A549 (cell line): Measurements from ENCODE around the gene RET. TPM values are rescaled to one million over a fixed set of nuclear protein-coding genes. Genes with fewer than 3 reads are reported as not detected.
A peak's percentile ranks its signal among the peaks of the same experiment; 100 is the strongest.

Experiments used
- ATAC-seq, 2 experiments: fragments of 200-7000 bp in 1 of 2; fragments of >200 bp in 1 of 2; cut with Nextera tagmentation in 1 of 2; cut with Tn5 transposase in 1 of 2; 3 replicates each; pipeline versions ENCODE4 v1.8.0 to v1.9.1; 2018 to 2020; ENCODE audit warnings: mild to moderate bottlenecking in 1 of 2, moderate library complexity in 1 of 2
- CTCF ChIA-PET: fragments of 300-600 bp; sonication (Branson Sonifier 250); formaldehyde crosslinking; extraction: SDS; loops from one replicate; lab custom pipeline; 2021; ENCODE audit warnings: antibody characterized with exemption, inconsistent platforms; lab: Yijun Ruan, JAX
- POLR2A ChIA-PET: fragments of 350-600 bp; formaldehyde crosslinking; extraction: SDS; loops from one replicate; lab custom pipeline; 2021; ENCODE audit warnings: antibody characterized with exemption, inconsistent platforms; lab: Yijun Ruan, JAX
- DNase-seq, 2 experiments: peaks; one replicate each; pipeline versions ENCODE4 v3.0.0 to v3.0.0-alpha.2; 2011 to 2016; ENCODE audit warnings: low read depth in 1 of 2, low spot score in 1 of 2
- FAIRE-seq: peaks from 2 replicates; lab custom pipeline; 2011; peaks lifted over from hg19 to GRCh38; lab: Jason Lieb, UNC
- H3K27ac ChIP-seq, 2 experiments: fragments of >200 bp; sonication (Bioruptor Twin); formaldehyde crosslinking; 3 replicates each; pipeline ENCODE4 v1.5.1; 2016 to 2017
- H3K4me1 ChIP-seq: fragments of >200 bp; sonication (Bioruptor Twin); formaldehyde crosslinking; 3 replicates; pipeline ENCODE4 v1.6.1; 2016
- H3K4me2 ChIP-seq: fragments of >200 bp; sonication (Bioruptor Twin); formaldehyde crosslinking; 3 replicates; pipeline ENCODE4 v1.6.1; 2016
- H3K4me3 ChIP-seq: fragments of >200 bp; sonication (Bioruptor Twin); formaldehyde crosslinking; 3 replicates; pipeline ENCODE4 v1.5.1; 2016
- H3K9me3 ChIP-seq: fragments of >200 bp; sonication (Bioruptor Twin); formaldehyde crosslinking; 3 replicates; pipeline ENCODE4 v1.6.1; 2016
- CBX8 ChIP-seq: fragments of 200-600 bp; sonication (generic); IDR thresholded peaks from 2 replicates; pipeline ENCODE4 v1.6.1; 2016
- EHF ChIP-seq: fragments of 250-450 bp; sonication (Bioruptor Pico); IDR thresholded peaks from 2 replicates; pipeline ENCODE4 v1.5.0; 2020; ENCODE audit warnings: mild to moderate bottlenecking
- EHMT2 ChIP-seq: fragments of 200-600 bp; sonication (generic); IDR thresholded peaks from 2 replicates; pipeline ENCODE4 v1.6.1; 2016; ENCODE audit warnings: antibody characterized with exemption, low read depth, mild to moderate bottlenecking, moderate library complexity
- EP300 ChIP-seq, 2 experiments: fragments of >200 bp; sonication (Bioruptor Twin); formaldehyde crosslinking; IDR thresholded peaks; 2 replicates in 1 of 2; 3 replicates in 1 of 2; pipeline ENCODE4 v1.6.1; 2016 to 2017
- FOSL2 ChIP-seq, 2 experiments: fragments of 450-650 bp in 1 of 2; fragments of >200 bp in 1 of 2; sonication (Bioruptor Twin) in 1 of 2; formaldehyde crosslinking; IDR thresholded peaks; 2 replicates each; pipeline versions ENCODE4 v1.5.0 to v1.6.1; 2016 to 2020; ENCODE audit warnings: mild to moderate bottlenecking in 1 of 2, moderate library complexity in 1 of 2
- FOXS1 ChIP-seq: fragments of 250-450 bp; sonication (Bioruptor Pico); IDR thresholded peaks from 2 replicates; pipeline ENCODE4 v1.5.0; 2020; ENCODE audit warnings: mild to moderate bottlenecking, moderate library complexity
- HEYL ChIP-seq: fragments of 250-450 bp; sonication (Bioruptor Pico); IDR thresholded peaks from 2 replicates; pipeline ENCODE4 v1.8.0; 2021; ENCODE audit warnings: mild to moderate bottlenecking, moderate library complexity
- HOXB13 ChIP-seq: fragments of 250-450 bp; sonication (Bioruptor Pico); IDR thresholded peaks from 2 replicates; pipeline ENCODE4 v1.5.0; 2020; ENCODE audit warnings: low read depth, mild to moderate bottlenecking, moderate library complexity
- HOXB5 ChIP-seq: fragments of 250-450 bp; sonication (Bioruptor Pico); IDR thresholded peaks from 2 replicates; pipeline ENCODE4 v1.5.0; 2020; ENCODE audit warnings: mild to moderate bottlenecking, moderate library complexity
- JUN ChIP-seq, 2 experiments: fragments of >200 bp; sonication (Bioruptor Twin); formaldehyde crosslinking; IDR thresholded peaks; 2 replicates in 1 of 2; 3 replicates in 1 of 2; pipeline ENCODE4 v1.6.1; 2016 to 2017
- JUNB ChIP-seq: fragments of >200 bp; sonication (Bioruptor Twin); formaldehyde crosslinking; IDR thresholded peaks from 2 replicates; pipeline ENCODE4 v1.6.1; 2016
- KDM5A ChIP-seq: fragments of 200-600 bp; sonication (generic); IDR thresholded peaks from 2 replicates; pipeline ENCODE4 v1.6.1; 2016; ENCODE audit warnings: antibody characterized with exemption, mild to moderate bottlenecking
- MAFK ChIP-seq: fragments of 450-650 bp; IDR thresholded peaks from 2 replicates; pipeline ENCODE4 v1.6.1; 2014; ENCODE audit not compliant: partially characterized antibody
- MAZ ChIP-seq: fragments of 150-350 bp; IDR thresholded peaks from 2 replicates; pipeline ENCODE4 v1.6.1; 2014; ENCODE audit warnings: antibody characterized with exemption, low read depth, low read length, borderline replicate concordance
- NFE2L2 ChIP-seq: fragments of 150-350 bp; conservative IDR thresholded peaks from 2 replicates; pipeline ENCODE4 v1.6.1; 2014; ENCODE audit warnings: low read length
- NR3C1 ChIP-seq: fragments of >200 bp; sonication (Bioruptor Twin); formaldehyde crosslinking; IDR thresholded peaks from 3 replicates; pipeline ENCODE4 v1.6.1; 2017
- POLR2A ChIP-seq: IDR thresholded peaks from 2 replicates; pipeline ENCODE4 v1.6.1; 2012; ENCODE audit warnings: mild to moderate bottlenecking, low read length
- RAD21 ChIP-seq, 2 experiments: fragments of >200 bp in 1 of 2; sonication (Bioruptor Twin) in 1 of 2; formaldehyde crosslinking in 1 of 2; IDR thresholded peaks in 1 of 2; conservative IDR thresholded peaks in 1 of 2; 2 replicates in 1 of 2; 3 replicates in 1 of 2; pipeline ENCODE4 v1.6.1; 2012 to 2018; ENCODE audit warnings: inconsistent platforms in 1 of 2
- RARB ChIP-seq: fragments of 250-450 bp; sonication (Bioruptor Pico); IDR thresholded peaks from 2 replicates; pipeline ENCODE4 v1.8.0; 2021; ENCODE audit warnings: mild to moderate bottlenecking, moderate library complexity
- SMC3 ChIP-seq: fragments of >200 bp; sonication (Bioruptor Twin); formaldehyde crosslinking; IDR thresholded peaks from 3 replicates; pipeline ENCODE4 v1.6.1; 2018; ENCODE audit warnings: inconsistent platforms
- TFCP2L1 ChIP-seq: fragments of 250-450 bp; sonication (Bioruptor Pico); IDR thresholded peaks from 2 replicates; pipeline ENCODE4 v1.5.0; 2021; ENCODE audit warnings: mild to moderate bottlenecking
- ZC3H11A ChIP-seq: fragments of 450-650 bp; IDR thresholded peaks from 2 replicates; pipeline ENCODE4 v1.6.1; 2014; ENCODE audit warnings: antibody characterized with exemption, mild to moderate bottlenecking
- ZFP36 ChIP-seq: fragments of 450-650 bp; IDR thresholded peaks from 2 replicates; pipeline ENCODE4 v1.6.1; 2014; ENCODE audit warnings: borderline replicate concordance; ENCODE audit not compliant: partially characterized antibody
- ZSCAN20 ChIP-seq: fragments of 250-450 bp; sonication (Bioruptor Pico); IDR thresholded peaks from 2 replicates; pipeline ENCODE4 v1.8.0; 2022; ENCODE audit warnings: mild to moderate bottlenecking, moderate library complexity
- WGBS: methylation state at CpG from one replicate; pipeline ENCODE4 v1.1.6; 2017; ENCODE audit errors: missing lambda C conversion rate; 5-methylcytosine and 5-hydroxymethylcytosine counted together
- polyA plus RNA-seq, 4 experiments: library from polyadenylated mRNA; depleted of rRNA in 3 of 4; stranded (reverse); fragments of >200 nt; fragmentation: RNase III in 1 of 4; extraction: RNeasy Plus Mini Kit Qiagen cat#74134 plus additional on column Dnase treatment in 1 of 4; gene quantifications; 2 replicates in 3 of 4; 3 replicates in 1 of 4; pipeline ENCODE4 v1.2.3, GENCODE V29; 2011 to 2017
- TF ChIP-seq, protein P1 (sequence below): fragments of >200 bp; sonication (Bioruptor Twin); formaldehyde crosslinking; IDR thresholded peaks from 3 replicates; pipeline ENCODE4 v1.6.1; 2016
- TF ChIP-seq, protein P2 (sequence below): fragments of 450-650 bp; IDR thresholded peaks from 2 replicates; pipeline ENCODE4 v1.6.1; 2014; ENCODE audit warnings: antibody characterized with exemption
- TF ChIP-seq, protein P3 (sequence below): fragments of >200 bp; sonication (Bioruptor Twin); formaldehyde crosslinking; IDR thresholded peaks from 2 replicates; pipeline ENCODE4 v1.6.1; 2016

RET gene
- polyA plus RNA-seq, 2 of the 4 experiments (the other 2 are of a cell fraction), result 0.08 to 0.41 TPM

DNA sequence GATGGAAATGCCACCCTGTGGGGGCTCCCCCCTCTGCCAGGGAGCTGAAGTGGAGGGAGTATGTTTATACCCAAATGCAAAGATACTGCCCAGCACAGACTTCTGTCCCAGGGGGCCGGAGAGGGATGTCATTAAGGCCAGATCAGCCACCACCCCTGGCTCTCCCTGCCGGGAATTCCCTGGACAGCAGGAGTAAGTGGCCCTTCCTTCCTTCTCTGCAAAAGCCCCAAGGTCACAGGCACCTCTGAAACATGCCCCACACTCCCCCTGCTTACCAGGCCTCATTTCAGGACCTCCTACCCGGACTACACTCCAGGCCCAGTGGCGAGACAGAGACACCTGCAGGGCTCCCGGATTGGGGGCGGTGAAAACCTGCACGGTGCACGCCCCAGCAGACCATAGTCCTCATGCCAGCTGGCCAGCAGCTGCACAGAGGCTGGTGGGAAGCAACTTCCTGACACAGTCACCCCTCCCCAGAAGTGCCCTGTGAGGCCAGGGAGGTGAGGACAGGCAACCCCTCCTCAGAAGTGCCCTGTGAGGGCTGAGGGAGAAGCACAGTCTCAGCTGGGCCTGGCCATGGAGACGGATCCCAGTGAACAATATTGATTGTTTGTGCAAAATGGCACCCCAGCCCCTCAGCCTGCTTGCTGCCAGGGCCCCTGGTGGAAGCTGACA lies 33.0 kb upstream of the RET start:
- CTCF ChIA-PET, result interaction anchor here (2.1 kb wide), 1 partner anchor 10 kb away, joined by 5 read pairs; no protein-coding TSS in a partner anchor
- Histone ChIP-seq H3K4me3 (no peak overlapping the region), H3K27ac (no peak overlapping the region), H3K4me2 (no peak overlapping the region), H3K4me1 (peaks cover 6% of the 10 kb centered on the region; the same call in 1 of the 3 replicates), H3K9me3 (no peaks in the 10 kb centered on the region)
- FAIRE-seq (no peak), DNase-seq (no peak), ATAC-seq (no peak)
- WGBS, result 57% methylated on average over 4 of the region's 9 CpGs
- TF ChIP-seq ZSCAN20 (CRISPR knock-in tag) (no peak), JUNB (no peak), TFCP2L1 (no peak), RARB (CRISPR knock-in tag) (no peak), RAD21 (conservative IDR thresholded peaks at IDR 0.05 in 1 of 2, IDR thresholded peaks at IDR 0.05 in 1 of 2) (no peak), EHMT2 (no peak), MAZ (no peak), FOXS1 (CRISPR knock-in tag) (no peak), HOXB13 (CRISPR knock-in tag) (no peak), ZFP36 (no peak), POLR2A (no peak), HOXB5 (CRISPR knock-in tag) (no peak), NFE2L2 (no peak), MAFK (no peak), FOSL2 (IDR thresholded peaks at IDR 0.05) (no peak), FOSL2 (CRISPR knock-in tag; IDR thresholded peaks at IDR 0.05) (no peak), NR3C1 (no peak)
- TF ChIP-seq, protein P1, sequence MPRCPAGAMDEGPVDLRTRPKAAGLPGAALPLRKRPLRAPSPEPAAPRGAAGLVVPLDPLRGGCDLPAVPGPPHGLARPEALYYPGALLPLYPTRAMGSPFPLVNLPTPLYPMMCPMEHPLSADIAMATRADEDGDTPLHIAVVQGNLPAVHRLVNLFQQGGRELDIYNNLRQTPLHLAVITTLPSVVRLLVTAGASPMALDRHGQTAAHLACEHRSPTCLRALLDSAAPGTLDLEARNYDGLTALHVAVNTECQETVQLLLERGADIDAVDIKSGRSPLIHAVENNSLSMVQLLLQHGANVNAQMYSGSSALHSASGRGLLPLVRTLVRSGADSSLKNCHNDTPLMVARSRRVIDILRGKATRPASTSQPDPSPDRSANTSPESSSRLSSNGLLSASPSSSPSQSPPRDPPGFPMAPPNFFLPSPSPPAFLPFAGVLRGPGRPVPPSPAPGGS, result no peak
- POLR2A ChIA-PET, result no interaction called here

DNA sequence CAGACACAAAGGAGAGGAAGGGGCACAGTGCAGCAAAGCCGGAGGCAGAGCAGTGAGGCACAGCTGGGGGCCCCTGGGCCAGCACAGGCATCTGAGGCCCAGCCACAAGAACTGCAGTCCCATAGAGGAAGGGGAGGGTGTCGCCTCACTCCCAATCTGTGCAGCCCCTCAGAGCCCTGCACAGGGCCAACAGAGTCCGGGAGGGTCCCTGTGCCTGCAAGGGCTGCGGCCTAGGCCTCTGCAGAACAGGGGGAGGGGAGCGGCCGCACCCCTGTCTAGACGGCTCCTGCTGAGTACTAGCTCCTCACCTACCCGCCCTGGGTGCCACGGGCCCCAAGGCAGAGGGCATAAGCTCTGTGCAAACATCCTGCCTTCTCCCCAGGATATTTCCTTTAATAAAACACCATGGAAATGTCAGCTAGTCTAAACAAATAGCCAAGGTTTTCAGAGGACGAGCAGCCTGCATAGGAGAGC lies 32.4 kb upstream of the RET start:
- FAIRE-seq (no peak), ATAC-seq (peak in 1 of 2 experiments; percentile 39; a peak in 2 of 6 replicates), DNase-seq (no peak)
- H3K27ac ChIP-seq, result no peak overlapping the region
- H3K9me3 ChIP-seq, result no peaks in the 10 kb centered on the region
- ChIA-PET POLR2A (no interaction called here), CTCF (interaction anchor here (0.8 to 2.1 kb wide), 2 partner anchors 11 to 291 kb away, joined by 3 to 5 read pairs; no protein-coding TSS in a partner anchor)
- TF ChIP-seq JUN (IDR thresholded peaks at IDR 0.05) (no peak), FOXS1 (CRISPR knock-in tag) (no peak), EP300 (IDR thresholded peaks at IDR 0.05) (no peak), EHF (CRISPR knock-in tag) (no peak), HEYL (CRISPR knock-in tag) (no peak), NFE2L2 (no peak)
- no peak overlapping the region for H3K4me2 ChIP-seq
- WGBS, result 35% methylated on average over 9 of the region's 10 CpGs
- peaks cover 6% of the 10 kb centered on the region; the same call in 1 of the 3 replicates for H3K4me1 ChIP-seq
- no peak overlapping the region for H3K4me3 ChIP-seq

DNA sequence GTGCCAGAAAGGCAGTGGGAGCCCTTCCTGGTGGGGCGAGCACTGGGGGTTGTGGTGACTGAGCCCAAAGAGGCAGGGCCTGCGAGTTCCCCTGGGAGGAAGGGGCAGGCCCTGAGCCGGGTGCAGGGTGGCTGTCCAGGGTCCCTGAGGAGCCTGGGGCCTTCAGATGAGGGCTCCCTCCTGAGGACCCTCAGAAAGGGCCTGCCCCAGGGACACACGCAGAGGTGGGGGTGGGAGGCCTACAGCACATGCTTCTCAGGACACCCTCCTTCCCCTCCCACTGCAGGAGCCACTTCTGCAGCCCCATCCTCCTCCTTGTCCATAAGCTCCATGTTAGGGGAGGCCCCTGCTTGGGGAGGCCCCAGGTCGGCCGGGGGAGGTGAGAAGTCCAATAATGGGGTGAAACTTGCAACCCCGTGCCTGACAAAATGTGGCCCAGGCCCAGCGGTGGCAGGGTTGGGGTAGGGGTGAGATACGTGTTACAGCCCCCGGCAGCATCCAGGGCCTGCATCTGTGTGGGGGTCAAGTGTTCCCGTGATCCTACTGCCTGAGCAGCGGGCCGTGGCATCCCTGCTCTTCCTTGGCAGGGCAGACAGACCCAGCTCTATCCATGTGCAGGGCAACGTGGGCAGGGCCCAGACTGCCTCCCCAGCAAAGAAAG lies 31.8 kb upstream of the RET start:
- ATAC-seq, result no peak
- H3K4me3 ChIP-seq, result no peak overlapping the region
- POLR2A ChIA-PET, result no interaction called here
- no peaks in the 10 kb centered on the region for H3K9me3 ChIP-seq
- no peak for FAIRE-seq
- DNase-seq, result no peak
- CTCF ChIA-PET, result interaction anchor here (0.8 to 2.1 kb wide), 2 partner anchors 12 to 292 kb away, joined by 3 to 5 read pairs; no protein-coding TSS in a partner anchor
- peaks cover 6% of the 10 kb centered on the region; the same call in 1 of the 3 replicates for H3K4me1 ChIP-seq
- WGBS, result 62% methylated on average over 11 of the region's 14 CpGs
- H3K27ac ChIP-seq, result 0 out of 6 replicates have a peak overlapping the region, but pooled peaks of 1 of the 2 experiments have one; percentile 24
- TF ChIP-seq ZC3H11A (no peak), HOXB13 (CRISPR knock-in tag) (no peak), KDM5A (no peak), RAD21 (conservative IDR thresholded peaks at IDR 0.05 in 1 of 2, IDR thresholded peaks at IDR 0.05 in 1 of 2) (no peak), ZFP36 (no peak), SMC3 (no peak), CBX8 (no peak)
- TF ChIP-seq, protein P2, sequence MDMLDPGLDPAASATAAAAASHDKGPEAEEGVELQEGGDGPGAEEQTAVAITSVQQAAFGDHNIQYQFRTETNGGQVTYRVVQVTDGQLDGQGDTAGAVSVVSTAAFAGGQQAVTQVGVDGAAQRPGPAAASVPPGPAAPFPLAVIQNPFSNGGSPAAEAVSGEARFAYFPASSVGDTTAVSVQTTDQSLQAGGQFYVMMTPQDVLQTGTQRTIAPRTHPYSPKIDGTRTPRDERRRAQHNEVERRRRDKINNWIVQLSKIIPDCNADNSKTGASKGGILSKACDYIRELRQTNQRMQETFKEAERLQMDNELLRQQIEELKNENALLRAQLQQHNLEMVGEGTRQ, result no peak
- TF ChIP-seq, protein P3, sequence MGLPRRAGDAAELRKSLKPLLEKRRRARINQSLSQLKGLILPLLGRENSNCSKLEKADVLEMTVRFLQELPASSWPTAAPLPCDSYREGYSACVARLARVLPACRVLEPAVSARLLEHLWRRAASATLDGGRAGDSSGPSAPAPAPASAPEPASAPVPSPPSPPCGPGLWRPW, result no peak
- H3K4me2 ChIP-seq, result no peak overlapping the region
